ENCODE measurements around the gene OLAH. TPM values are rescaled to one million over a fixed set of nuclear protein-coding genes. Genes with fewer than 3 reads are reported as not detected.
"Not testable (repeated sequence)": the region's sequence is repeated elsewhere in the genome, so short reads cannot be mapped to it uniquely, and the experiment has no call there.

The OLAH gene
- 1 to 10 TPM in 1 of 5 experiments, not detected in 4; 3.0 TPM for total RNA-seq
- polyA plus RNA-seq, result not detected
- not detected for total RNA-seq

DNA sequence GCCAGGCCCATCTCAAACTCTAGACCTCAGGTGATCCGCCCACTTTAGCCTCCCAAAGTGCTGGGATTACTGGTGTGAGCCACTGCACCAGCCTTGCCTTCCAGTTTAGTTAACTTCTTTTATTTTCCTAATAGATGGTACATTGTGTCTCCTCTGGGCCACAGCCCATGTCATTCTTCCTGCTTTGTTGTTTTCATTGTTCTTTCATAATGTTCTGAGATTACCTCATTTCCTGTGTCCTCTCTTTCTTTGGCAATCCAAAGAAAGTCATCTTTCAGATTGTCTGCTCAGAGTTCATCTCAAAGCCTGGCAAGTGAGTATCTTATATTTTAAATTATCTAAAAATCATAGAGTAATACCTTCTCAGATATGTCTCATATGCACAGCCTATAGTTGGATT, at the start of gene OLAH:
TSS of gene OLAH (plus strand) at position 270 of the 400 bp plus-strand sequence. CDS start 3,346 bp downstream, outside the sequence.
- Mint-ChIP-seq H3K4me1 (peaks cover 5 to 27% (median 14%) of the 10 kb centered on the region in 7 donors), H3K36me3 (peaks cover 0 to 5% (median 0%) of the 10 kb centered on the region in 5 donors), H3K27me3 (peaks cover 0 to 8% (median 0%) of the 10 kb centered on the region in 5 donors), H3K9me3 (peaks cover 0 to 9% (median 2%) of the 10 kb centered on the region in 11 donors), H3K4me3 (peak within 1 kb of the TSS in 1 of 10 donors; percentile 39), H3K27ac (peak within 1 kb of the TSS in 5 of 9 donors; percentile 2 to 64 (median 10))
- POLR2A ChIA-PET, result no interaction called here
- CTCF ChIA-PET, result no interaction called here
- no peaks in the 10 kb centered on the region for H3K27me3 ChIP-seq (ENCODE audit: control insufficient read depth in 2 of 2, insufficient read depth in 2 of 2, low read length in 2 of 2)
- H3K9me3 ChIP-seq (ENCODE audit: control insufficient read depth in 2 of 3, low read length in 3 of 3), result no peaks in the 10 kb centered on the region
- DNase-seq (peak in 3 of 9 donors; percentile 9 to 30 (median 11)), ATAC-seq (no peak)
- no peaks in the 10 kb centered on the region for H3K36me3 ChIP-seq (ENCODE audit: control insufficient read depth in 2 of 3, insufficient read depth in 3 of 3, low read length in 3 of 3)
- H3K4me1 ChIP-seq (ENCODE audit: control insufficient read depth in 2 of 2, insufficient read depth in 2 of 2, low read length in 2 of 2), result no peaks in the 10 kb centered on the region
- no peak within 1 kb of the TSS for H3K4me3 ChIP-seq (ENCODE audit: low read length)
- intact Hi-C loops (cut with micrococcal nuclease), result no loop called here
- H3K27ac ChIP-seq (ENCODE audit: low read depth, low read length), result no peak within 1 kb of the TSS

DNA sequence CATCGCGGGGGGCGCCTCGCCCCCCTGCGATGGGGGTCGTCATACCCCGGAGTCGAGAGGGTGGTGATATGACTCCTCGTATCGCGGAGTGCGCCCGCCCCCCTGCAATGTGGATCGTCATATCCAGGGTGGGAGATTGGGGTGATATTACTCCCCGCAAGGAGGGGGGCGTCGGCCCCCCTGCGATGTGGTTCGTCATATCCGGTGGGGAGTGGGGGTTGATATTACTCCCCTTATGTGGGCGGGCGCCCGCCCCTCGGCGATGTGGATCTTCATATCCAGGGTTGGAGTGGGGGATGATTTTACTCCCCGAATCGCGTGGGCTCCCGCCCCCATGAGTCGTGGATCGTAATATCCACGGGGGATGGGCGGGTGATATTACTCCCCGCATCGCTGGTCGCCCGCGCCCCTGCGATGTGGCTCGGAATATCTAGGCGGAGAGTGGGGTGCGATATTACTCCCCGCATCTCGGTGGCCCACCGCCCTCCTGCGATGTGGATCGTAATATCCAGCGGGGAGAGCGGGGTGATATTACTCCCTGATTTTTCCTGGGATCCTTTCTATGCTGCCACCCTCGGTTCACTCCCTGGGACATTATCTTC, 47.7 kb upstream of the OLAH start:
- Mint-ChIP-seq H3K4me3 (peak overlapping the region in 1 of 10 donors; percentile 50), H3K4me1 (peaks cover 0 to 8% (median 0%) of the 10 kb centered on the region in 7 donors), H3K36me3 (no peaks in the 10 kb centered on the region), H3K27ac (no peak overlapping the region), H3K9me3 (peaks cover 0 to 8% (median 0%) of the 10 kb centered on the region in 11 donors), H3K27me3 (peaks cover 0 to 5% (median 0%) of the 10 kb centered on the region in 5 donors)
- no peaks in the 10 kb centered on the region for H3K4me1 ChIP-seq (ENCODE audit: control insufficient read depth in 2 of 2, insufficient read depth in 2 of 2, low read length in 2 of 2)
- CTCF ChIA-PET, result no interaction called here
- intact Hi-C loops (cut with micrococcal nuclease), result no loop called here
- H3K27me3 ChIP-seq (ENCODE audit: control insufficient read depth in 2 of 2, insufficient read depth in 2 of 2, low read length in 2 of 2), result no peaks in the 10 kb centered on the region
- H3K4me3 ChIP-seq (ENCODE audit: low read length), result no peak overlapping the region
- no peaks in the 10 kb centered on the region for H3K36me3 ChIP-seq (ENCODE audit: control insufficient read depth in 2 of 3, insufficient read depth in 3 of 3, low read length in 3 of 3)
- no peaks in the 10 kb centered on the region for H3K9me3 ChIP-seq (ENCODE audit: control insufficient read depth in 2 of 3, low read length in 3 of 3)
- POLR2A ChIA-PET, result no interaction called here
- ATAC-seq, result no peak
- no peak overlapping the region for H3K27ac ChIP-seq (ENCODE audit: low read depth, low read length)
- no peak for DNase-seq

DNA sequence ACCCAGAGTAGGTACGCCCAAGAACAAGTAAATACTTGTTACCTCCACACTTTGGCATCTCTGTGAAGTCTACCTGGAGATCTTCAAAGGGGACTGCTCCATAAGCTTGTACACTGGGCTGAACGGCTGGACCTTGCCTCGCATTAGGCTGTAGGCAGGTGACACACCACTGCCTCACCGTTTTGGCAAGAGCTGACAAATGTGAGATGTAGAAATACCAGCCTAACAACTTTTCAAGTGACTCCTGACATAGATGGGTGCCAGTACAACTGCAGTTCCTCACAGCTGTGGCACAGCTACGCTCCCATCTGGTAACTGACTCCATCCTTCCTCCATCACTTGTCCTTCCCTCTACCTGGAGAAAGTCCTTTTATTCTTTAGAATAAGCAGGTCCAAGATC, 30.2 kb upstream of the OLAH start:
- intact Hi-C loops (cut with micrococcal nuclease); H3K27ac ChIP-seq (ENCODE audit: low read depth, low read length); H3K4me3 ChIP-seq (ENCODE audit: low read length); H3K4me1 Mint-ChIP-seq; H3K36me3 Mint-ChIP-seq; H3K9me3 Mint-ChIP-seq; H3K36me3 ChIP-seq (ENCODE audit: control insufficient read depth in 2 of 3, insufficient read depth in 3 of 3, low read length in 3 of 3); CTCF ChIA-PET; H3K4me1 ChIP-seq (ENCODE audit: control insufficient read depth in 2 of 2, insufficient read depth in 2 of 2, low read length in 2 of 2); H3K27me3 Mint-ChIP-seq; H3K27me3 ChIP-seq (ENCODE audit: control insufficient read depth in 2 of 2, insufficient read depth in 2 of 2, low read length in 2 of 2); H3K27ac Mint-ChIP-seq; H3K9me3 ChIP-seq (ENCODE audit: control insufficient read depth in 2 of 3, low read length in 3 of 3); POLR2A ChIA-PET; DNase-seq; ATAC-seq; H3K4me3 Mint-ChIP-seq: not testable (repeated sequence)

DNA sequence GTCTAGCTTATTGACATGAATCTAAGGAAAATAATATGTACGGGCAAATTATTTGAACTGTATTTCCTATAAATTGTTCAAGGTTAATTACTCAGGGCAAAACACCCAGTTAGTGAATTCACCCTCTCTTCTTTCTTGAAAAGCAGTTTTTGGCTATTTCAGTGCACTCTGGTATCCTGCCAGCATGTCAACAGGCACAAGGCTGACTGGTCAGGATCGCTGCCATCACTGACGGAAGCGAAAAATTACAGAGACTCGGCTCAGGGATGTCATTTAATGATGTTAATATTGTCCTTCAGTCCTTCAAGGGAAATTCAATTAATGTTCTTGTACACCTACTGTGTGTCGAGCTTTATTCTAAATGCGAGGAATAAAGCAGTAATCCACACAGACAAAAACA, 28.3 kb upstream of the OLAH start:
- H3K36me3 ChIP-seq (ENCODE audit: control insufficient read depth in 2 of 3, insufficient read depth in 3 of 3, low read length in 3 of 3), result no peaks in the 10 kb centered on the region
- intact Hi-C loops (cut with micrococcal nuclease), result no loop called here
- CTCF ChIA-PET, result no interaction called here

DNA sequence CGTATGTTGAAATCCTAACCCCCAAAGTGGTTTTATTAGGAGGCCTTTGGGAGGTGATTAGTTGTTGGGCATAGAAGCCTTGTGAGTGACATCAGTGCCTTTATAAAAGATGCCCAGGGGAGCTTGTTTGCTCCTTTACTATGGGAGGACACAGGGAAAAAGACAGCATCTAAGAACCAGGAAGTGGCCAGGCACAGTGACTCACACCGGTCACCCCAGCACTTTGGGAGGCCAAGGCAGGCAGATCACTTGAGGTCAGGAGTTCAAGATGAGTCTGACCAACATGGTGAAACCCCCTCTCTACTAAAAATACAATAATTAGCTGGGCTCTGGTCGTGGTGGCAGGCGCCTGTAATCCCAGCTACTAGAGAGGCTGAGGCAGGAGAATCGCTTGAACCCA, 22.8 kb upstream of the OLAH start:
- peak; percentile 40 for ATAC-seq
- POLR2A ChIA-PET; H3K27ac ChIP-seq (ENCODE audit: low read depth, low read length); H3K4me3 ChIP-seq (ENCODE audit: low read length); H3K27me3 Mint-ChIP-seq; H3K9me3 ChIP-seq (ENCODE audit: control insufficient read depth in 2 of 3, low read length in 3 of 3); H3K36me3 Mint-ChIP-seq; H3K4me3 Mint-ChIP-seq; H3K9me3 Mint-ChIP-seq; H3K36me3 ChIP-seq (ENCODE audit: control insufficient read depth in 2 of 3, insufficient read depth in 3 of 3, low read length in 3 of 3); H3K27me3 ChIP-seq (ENCODE audit: control insufficient read depth in 2 of 2, insufficient read depth in 2 of 2, low read length in 2 of 2); DNase-seq; intact Hi-C loops (cut with micrococcal nuclease); H3K4me1 Mint-ChIP-seq; CTCF ChIA-PET; H3K4me1 ChIP-seq (ENCODE audit: control insufficient read depth in 2 of 2, insufficient read depth in 2 of 2, low read length in 2 of 2); H3K27ac Mint-ChIP-seq: not testable (repeated sequence)

More for the DNA sequence above, 28.3 kb upstream of the OLAH start:
- DNase-seq, result no peak
- Histone ChIP-seq H3K9me3 (ENCODE audit: control insufficient read depth in 2 of 3, low read length in 3 of 3) (no peaks in the 10 kb centered on the region), H3K27ac (ENCODE audit: low read depth, low read length) (no peak overlapping the region), H3K4me3 (ENCODE audit: low read length) (no peak overlapping the region), H3K27me3 (ENCODE audit: control insufficient read depth in 2 of 2, insufficient read depth in 2 of 2, low read length in 2 of 2) (no peaks in the 10 kb centered on the region), H3K4me1 (ENCODE audit: control insufficient read depth in 2 of 2, insufficient read depth in 2 of 2, low read length in 2 of 2) (no peaks in the 10 kb centered on the region)
- Mint-ChIP-seq H3K36me3 (peaks cover 0 to 3% (median 0%) of the 10 kb centered on the region in 5 donors), H3K9me3 (no peaks in the 10 kb centered on the region), H3K4me1 (no peaks in the 10 kb centered on the region), H3K27me3 (peaks cover 0 to 3% (median 0%) of the 10 kb centered on the region in 5 donors), H3K27ac (no peak overlapping the region), H3K4me3 (no peak overlapping the region)
- no peak for ATAC-seq
- POLR2A ChIA-PET, result no interaction called here

DNA sequence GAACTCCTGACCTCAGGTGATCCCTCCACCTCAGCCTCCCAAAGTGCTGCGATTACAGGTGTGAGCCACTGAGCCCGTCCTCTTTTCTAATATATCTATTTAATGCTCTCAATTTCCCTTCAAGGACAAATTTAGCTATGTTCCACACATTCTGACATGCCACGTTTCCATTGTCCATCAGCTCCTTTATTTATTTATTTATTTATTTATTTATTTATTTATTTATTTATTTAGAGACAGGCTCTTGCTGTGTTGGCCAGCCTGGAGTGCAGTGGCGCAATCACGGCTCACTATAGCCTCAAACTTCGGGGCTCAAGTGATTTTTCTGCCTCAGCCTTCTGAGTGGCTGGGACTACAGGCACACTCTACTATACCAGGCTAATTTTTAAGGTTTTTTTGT, 20.7 kb upstream of the OLAH start:
- CTCF ChIA-PET; ATAC-seq; DNase-seq; H3K4me3 Mint-ChIP-seq; intact Hi-C loops (cut with micrococcal nuclease); H3K4me3 ChIP-seq (ENCODE audit: low read length); H3K9me3 ChIP-seq (ENCODE audit: control insufficient read depth in 2 of 3, low read length in 3 of 3); H3K27me3 ChIP-seq (ENCODE audit: control insufficient read depth in 2 of 2, insufficient read depth in 2 of 2, low read length in 2 of 2); POLR2A ChIA-PET; H3K36me3 ChIP-seq (ENCODE audit: control insufficient read depth in 2 of 3, insufficient read depth in 3 of 3, low read length in 3 of 3); H3K27me3 Mint-ChIP-seq; H3K9me3 Mint-ChIP-seq; H3K36me3 Mint-ChIP-seq; H3K27ac ChIP-seq (ENCODE audit: low read depth, low read length); H3K4me1 ChIP-seq (ENCODE audit: control insufficient read depth in 2 of 2, insufficient read depth in 2 of 2, low read length in 2 of 2); H3K27ac Mint-ChIP-seq: not testable (repeated sequence)
- H3K4me1 Mint-ChIP-seq, result peaks cover 7 to 15% (median 8%) of the 10 kb centered on the region in 7 donors

All from naive thymus-derived CD4-positive, alpha-beta T cell (primary cell).